Stimulated activated CD4-positive, alpha-beta T cell treated with anti-CD3 and anti-CD28 coated beads, Interleukin-12 subunit alpha, Interleukin-12 subunit beta, amount 100 ng/mL, for 24 hours (primary cell): Measurements from ENCODE around the gene ZNF587B.
"Not testable (repeated sequence)": the region's sequence is repeated elsewhere in the genome, so short reads cannot be mapped to it uniquely, and the experiment has no call there.

Experiments used
- DNase-seq, 2 experiments: peaks; one replicate each; pipeline ENCODE4 v3.0.0-alpha.2; 2020; ENCODE audit warnings: low read depth in 2 of 2

The ZNF587B gene

GRCh38 chr19:57830071-57830602, at the start of gene ZNF587B:
Gene ZNF587B, plus strand, starts transcription at chr19:57830299. Its CDS starts 230 bp downstream, at chr19:57830529.
- peak in 1 of 2 experiments; percentile 17 for DNase-seq

DNA sequence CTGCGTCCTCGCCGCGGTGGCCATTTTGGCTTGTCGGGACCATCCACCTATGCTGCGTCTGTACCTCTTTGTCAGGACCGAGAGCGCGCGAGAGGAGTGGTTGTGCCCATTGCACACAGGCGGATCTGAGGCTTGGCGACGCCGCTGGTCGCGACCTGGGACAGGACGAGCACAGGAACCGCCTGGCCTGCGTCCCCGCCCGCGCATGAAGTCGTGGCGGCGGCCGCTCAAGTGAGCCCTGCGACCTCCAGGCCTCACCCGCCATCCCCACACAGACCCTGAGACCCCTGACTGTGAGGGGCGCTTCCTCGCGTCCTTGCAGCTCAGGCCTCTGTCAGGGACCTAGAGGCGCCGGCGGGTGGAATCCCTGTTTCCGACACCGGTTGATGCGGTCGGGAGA, 43.8 kb upstream of the ZNF587B start:
- DNase-seq = no peak

GRCh38 chr19:57786906-57787305, 43.2 kb upstream of the ZNF587B start:
- no peak for DNase-seq

- no peak for DNase-seq
These were observed 41.9 kb upstream of the ZNF587B start for GRCh38 chr19:57788114-57788692.

DNA sequence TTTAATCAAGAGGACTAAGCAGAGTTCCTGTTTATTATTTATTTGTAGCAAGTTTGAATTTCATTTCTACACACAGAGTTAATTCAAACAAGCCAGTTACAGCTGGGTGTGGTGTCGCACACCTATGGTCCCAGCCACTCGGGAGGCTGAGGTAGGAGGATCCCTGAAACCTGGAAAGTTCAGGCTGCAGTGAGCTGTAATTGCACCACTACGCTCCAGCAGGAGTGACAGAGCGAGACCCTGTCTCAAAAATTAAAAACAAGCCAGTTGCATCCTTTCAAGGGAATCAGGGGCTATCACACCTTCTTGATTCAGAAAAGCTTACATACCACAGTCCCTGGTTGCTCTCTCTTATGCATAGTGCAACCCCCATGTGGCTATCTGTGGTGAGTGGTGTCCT, 40.8 kb upstream of the ZNF587B start:
- DNase-seq = no peak

- not testable (repeated sequence) for DNase-seq
These were observed 33.5 kb upstream of the ZNF587B start for GRCh38 chr19:57796580-57796979.

- DNase-seq = no peak
These were observed 29.4 kb upstream of the ZNF587B start for GRCh38 chr19:57800696-57801095.

GRCh38 chr19:57802269-57802668, 27.8 kb upstream of the ZNF587B start:
- DNase-seq = no peak

GRCh38 chr19:57803265-57803593, 26.9 kb upstream of the ZNF587B start:
- no peak for DNase-seq

DNA sequence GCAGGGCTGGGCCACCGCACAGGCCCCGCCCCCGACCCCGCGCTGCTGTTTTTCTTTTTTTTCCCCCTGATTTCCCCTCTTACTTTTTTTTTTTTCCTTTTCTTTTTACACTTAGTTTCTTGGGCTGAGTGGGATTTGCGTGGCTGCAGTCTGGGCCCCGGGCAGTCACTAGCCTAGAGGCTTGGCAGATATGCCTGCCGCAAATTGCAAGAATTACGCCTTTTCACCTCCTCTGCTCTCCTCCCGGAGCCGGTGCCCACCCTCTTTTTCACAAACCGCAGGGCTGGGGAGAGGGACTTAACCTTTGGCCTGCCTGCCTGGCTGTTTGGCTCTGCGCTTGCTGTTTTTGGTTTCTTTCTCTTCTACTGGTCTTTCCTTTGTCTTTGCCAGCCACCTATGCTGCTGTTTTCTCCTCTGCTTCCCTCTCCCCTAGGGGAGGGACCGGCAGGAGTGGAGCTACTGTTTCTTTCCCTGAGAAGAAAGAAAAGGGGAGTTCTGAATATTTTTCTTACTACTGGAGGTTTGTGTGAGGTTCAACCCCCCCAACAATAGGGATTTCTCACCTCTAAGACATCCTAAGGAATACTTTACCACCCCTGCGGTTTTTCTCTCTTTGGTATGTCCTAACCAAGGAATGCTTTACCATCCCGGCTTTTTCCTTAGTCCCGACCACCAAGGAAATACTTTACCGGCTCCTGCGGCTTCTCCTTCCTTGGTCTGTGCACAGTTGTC, 26.3 kb upstream of the ZNF587B start:
- no peak for DNase-seq

DNA sequence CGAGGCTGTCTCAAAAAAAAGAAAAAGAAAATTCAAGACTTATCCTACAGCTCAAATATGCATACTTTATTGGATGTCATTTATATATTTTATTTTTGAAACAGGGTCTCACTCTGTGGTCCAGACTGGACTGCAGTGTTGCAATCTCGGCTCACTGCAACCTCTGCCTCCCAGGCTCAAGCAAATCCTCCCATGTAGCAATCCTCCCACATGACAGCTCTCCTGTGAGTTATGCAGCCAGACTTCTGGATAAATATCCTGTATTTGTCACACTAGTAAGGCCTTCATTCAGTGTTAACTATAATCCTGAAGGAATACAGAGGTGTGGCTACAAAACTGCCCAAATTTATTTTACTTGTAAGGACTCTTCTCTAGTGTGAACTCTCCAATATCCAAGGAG, 22.6 kb upstream of the ZNF587B start:
- DNase-seq = no peak

GRCh38 chr19:57810410-57811295, 19.4 kb upstream of the ZNF587B start:
- DNase-seq = not testable (repeated sequence)

DNA sequence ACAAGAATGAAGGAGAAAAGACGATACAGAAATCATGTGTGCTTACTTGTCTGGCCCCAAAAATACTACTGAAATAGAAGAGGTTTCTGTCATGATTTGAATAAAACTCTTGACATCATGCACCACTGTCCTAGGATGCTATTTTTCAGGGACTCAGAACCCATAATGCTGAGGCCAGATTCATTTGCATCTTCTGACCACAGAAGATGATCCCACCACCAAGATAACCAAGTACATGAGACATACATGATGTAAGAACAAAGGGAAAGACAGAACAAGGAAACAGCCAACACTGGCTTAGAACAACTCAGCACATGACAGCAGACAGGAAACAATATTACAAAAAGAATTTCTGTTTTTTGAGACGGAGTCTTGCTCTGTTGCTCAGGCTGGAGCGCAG, 17.9 kb upstream of the ZNF587B start:
- DNase-seq = no peak

DNA sequence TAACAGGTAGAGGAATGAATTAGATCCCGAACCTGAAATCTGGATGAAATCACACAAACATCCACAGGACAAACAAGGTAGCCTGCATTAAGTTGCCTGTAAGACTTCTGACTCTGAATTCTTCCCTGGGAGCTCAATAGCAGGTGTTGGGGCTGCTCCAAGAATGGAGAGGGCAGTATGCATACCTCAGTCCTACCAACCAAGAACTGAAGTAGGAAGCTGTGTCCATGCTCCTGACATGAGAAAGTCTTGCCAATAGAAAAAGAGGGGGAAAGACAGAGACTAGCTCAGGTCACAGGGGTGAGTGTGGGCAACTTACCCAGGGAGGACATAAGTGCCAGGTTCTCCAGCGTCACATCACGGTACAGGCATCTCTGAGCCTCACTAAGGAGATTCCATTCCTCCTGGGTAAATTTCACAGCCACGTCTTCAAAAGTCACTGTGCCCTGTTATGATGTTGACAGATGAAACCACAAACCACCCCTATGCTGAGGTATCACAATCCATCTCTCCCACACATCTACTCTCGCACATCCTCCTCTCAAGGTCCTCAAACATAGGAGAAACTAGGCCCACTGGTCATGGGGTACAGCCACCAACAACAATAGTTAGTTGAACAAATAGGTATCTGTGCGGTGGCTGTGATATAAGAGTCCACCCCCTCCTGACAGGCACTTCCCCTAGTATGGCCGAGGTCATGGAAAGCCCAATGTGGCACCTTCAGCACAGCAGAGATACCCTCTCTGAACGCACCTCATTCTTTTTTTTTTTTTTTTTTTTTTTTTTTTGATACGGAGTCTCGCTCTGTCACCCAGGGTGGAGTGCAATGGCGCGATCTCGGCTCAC, 16.9 kb upstream of the ZNF587B start:
- not testable (repeated sequence) for DNase-seq

GRCh38 chr19:57813919-57814504, 16.1 kb upstream of the ZNF587B start:
- no peak for DNase-seq

DNA sequence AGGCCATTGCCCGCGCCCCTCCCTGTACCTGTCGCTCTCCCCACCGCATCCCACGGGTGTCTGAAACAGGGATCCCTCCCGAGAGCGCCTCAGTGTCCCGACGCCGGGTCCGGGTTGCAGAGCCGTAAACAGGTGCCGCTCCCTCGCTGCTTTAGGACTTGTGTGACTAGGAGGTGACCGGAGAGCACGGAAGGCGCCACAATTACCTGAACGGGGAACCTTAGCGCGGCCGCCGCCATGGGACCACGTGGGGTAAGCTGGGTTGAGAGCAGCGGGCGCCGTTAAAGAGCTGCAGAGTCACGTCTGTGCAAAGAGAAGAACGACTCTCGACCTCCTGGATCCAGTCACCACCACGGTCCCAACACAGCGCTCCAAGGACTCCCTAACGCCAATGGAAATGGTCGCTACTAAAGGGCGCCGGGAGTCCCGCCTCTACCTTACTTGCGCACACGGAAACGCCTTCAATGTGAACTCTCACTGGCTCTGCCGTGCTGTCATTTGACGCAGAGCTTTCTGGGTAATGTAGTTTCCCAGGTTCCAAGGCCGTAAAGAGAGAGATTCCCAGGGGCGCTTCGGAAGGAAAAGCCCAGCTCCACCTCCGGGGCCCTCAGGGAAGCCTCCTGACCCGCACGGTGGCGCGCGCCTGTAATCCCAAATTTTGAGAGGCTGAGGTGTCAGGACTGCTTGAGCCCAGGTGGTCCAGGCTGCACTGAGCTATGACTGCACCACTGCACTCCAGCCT, 15.4 kb upstream of the ZNF587B start, which contains the start of gene ZNF552:
Gene ZNF552, minus strand, starts transcription at position 409 of the 742 bp plus-strand sequence. Its CDS starts 170 bp downstream, at position 239.
- DNase-seq = peak; percentile 47 to 60

- no peak for DNase-seq
These were observed 14.6 kb upstream of the ZNF587B start for GRCh38 chr19:57815247-57816075.

DNA sequence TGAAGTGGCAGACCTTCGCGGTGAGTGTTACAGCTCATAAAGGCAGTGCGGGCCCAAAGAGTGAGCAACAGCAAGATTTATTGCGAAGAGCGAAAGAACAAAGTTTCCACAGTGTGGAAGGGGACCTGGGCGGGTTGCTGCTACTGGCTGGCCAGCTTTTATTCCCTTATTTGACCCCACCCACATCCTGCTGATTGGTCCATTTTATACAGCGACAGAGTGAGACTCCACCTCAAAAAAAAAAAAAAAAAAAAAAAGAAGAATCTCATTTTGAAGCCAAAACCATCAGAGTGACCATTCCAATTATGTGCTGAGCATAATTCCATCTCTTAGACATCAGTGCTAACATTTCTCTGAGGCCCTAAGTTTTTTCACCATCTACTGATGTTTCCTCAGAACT, 13.4 kb upstream of the ZNF587B start:
- DNase-seq = no peak

DNA sequence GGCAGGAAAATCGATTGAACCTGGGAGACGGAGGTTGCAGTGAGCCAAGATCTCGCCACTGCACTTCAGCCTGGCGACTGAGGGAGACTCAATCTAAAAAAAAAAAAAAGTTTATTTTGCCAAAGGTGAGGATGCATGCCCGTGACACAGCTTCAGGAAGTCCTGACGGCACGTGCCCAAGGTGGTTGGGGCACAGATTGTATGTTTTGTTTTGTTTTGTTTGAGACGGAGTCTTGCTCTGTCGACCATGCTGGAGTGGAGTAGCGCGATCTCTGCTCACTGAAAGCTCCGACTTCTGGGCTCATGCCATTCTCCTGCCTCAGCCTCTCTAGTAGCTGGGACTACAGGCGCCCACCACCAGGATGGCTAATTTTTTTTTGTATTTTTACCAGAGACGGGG, 12.1 kb upstream of the ZNF587B start:
- DNase-seq = no peak
